ENCODE measurements around the gene SLC35F3.

Gene SLC35F3

GRCh38 chr1:234040446-234041317 lies 136.2 kb downstream of the SLC35F3 start:
- no peak for DNase-seq (ENCODE audit: low read depth)

GRCh38 chr1:234044079-234044478 lies 139.6 kb downstream of the SLC35F3 start:
- DNase-seq (ENCODE audit: low read depth), result no peak

GRCh38 chr1:234047123-234047522 lies 142.6 kb downstream of the SLC35F3 start:
- DNase-seq (ENCODE audit: low read depth), result no peak

- DNase-seq (ENCODE audit: low read depth), result no peak
These were observed 157.7 kb downstream of the SLC35F3 start for GRCh38 chr1:234062166-234062565.

GRCh38 chr1:234065794-234066447 lies 161.4 kb downstream of the SLC35F3 start:
- peak; percentile 46 for DNase-seq (ENCODE audit: low read depth)

- no peak for DNase-seq (ENCODE audit: low read depth)
These were observed 163.3 kb downstream of the SLC35F3 start for GRCh38 chr1:234067581-234068337.

- DNase-seq (ENCODE audit: low read depth), result no peak
These were observed 165.3 kb downstream of the SLC35F3 start for GRCh38 chr1:234069760-234070159.

GRCh38 chr1:234072793-234073192 lies 168.3 kb downstream of the SLC35F3 start:
- no peak for DNase-seq (ENCODE audit: low read depth)

GRCh38 chr1:234078143-234078542 lies 173.7 kb downstream of the SLC35F3 start:
- DNase-seq (ENCODE audit: low read depth), result no peak

- DNase-seq (ENCODE audit: low read depth), result no peak
These were observed 175.4 kb downstream of the SLC35F3 start for GRCh38 chr1:234079896-234080295.

GRCh38 chr1:234083460-234083859 lies 179.0 kb downstream of the SLC35F3 start:
- no peak for DNase-seq (ENCODE audit: low read depth)

- no peak for DNase-seq (ENCODE audit: low read depth)
These were observed 184.9 kb downstream of the SLC35F3 start for GRCh38 chr1:234089396-234089795.

- no peak for DNase-seq (ENCODE audit: low read depth)
These were observed 186.0 kb downstream of the SLC35F3 start for GRCh38 chr1:234090212-234091064.

GRCh38 chr1:234091065-234091401 lies 186.6 kb downstream of the SLC35F3 start:
- no peak for DNase-seq (ENCODE audit: low read depth)

- no peak for DNase-seq (ENCODE audit: low read depth)
These were observed 187.4 kb downstream of the SLC35F3 start for GRCh38 chr1:234091876-234092275.

GRCh38 chr1:234093107-234093506 lies 188.6 kb downstream of the SLC35F3 start:
- no peak for DNase-seq (ENCODE audit: low read depth)

GRCh38 chr1:234093741-234094140 lies 189.3 kb downstream of the SLC35F3 start:
- no peak for DNase-seq (ENCODE audit: low read depth)

- no peak for DNase-seq (ENCODE audit: low read depth)
These were observed 189.7 kb downstream of the SLC35F3 start for GRCh38 chr1:234094172-234094571.

GRCh38 chr1:234096161-234096770 lies 191.8 kb downstream of the SLC35F3 start:
- DNase-seq (ENCODE audit: low read depth), result no peak

GRCh38 chr1:234102583-234102982 lies 198.1 kb downstream of the SLC35F3 start:
- no peak for DNase-seq (ENCODE audit: low read depth)

- no peak for DNase-seq (ENCODE audit: low read depth)
These were observed 198.7 kb downstream of the SLC35F3 start for GRCh38 chr1:234103198-234103597.
